Neural cell (in vitro differentiated cells): Measurements from ENCODE around the gene CARD9. TPM values are rescaled to one million over a fixed set of nuclear protein-coding genes. Genes with fewer than 3 reads are reported as not detected.

ENCODE experiments used
- H2AFZ ChIP-seq: fragments of 200-600, 300-800 bp; sonication (generic), shearing (Covaris generic); 2 replicates; pipeline ENCODE4 v1.6.0; 2014; ENCODE audit warnings: low read depth, mild to moderate bottlenecking, antibody characterized with exemption, low read length, moderate library complexity
- H3F3A ChIP-seq: fragments of 200-600 bp; shearing (Covaris generic); 2 replicates; pipeline ENCODE4 v1.6.1; 2016; ENCODE audit warnings: mild to moderate bottlenecking, moderate library complexity, mixed read lengths, antibody characterized with exemption, low read length; ENCODE audit not compliant: insufficient read depth, poor library complexity, severe bottlenecking
- H3K27ac ChIP-seq: fragments of 200-600, 300-800 bp; sonication (generic), shearing (Covaris generic); 2 replicates; pipeline ENCODE4 v1.5.1; 2014; ENCODE audit warnings: mild to moderate bottlenecking, low read length, moderate library complexity
- H3K27me3 ChIP-seq: fragments of 300-800, 200-600 bp; sonication (generic), shearing (Covaris generic); 2 replicates; pipeline ENCODE4 v1.6.0; 2014; ENCODE audit warnings: mild to moderate bottlenecking, low read depth, low read length, moderate library complexity; ENCODE audit not compliant: insufficient read depth
- H3K36me3 ChIP-seq: fragments of 300-800, 200-600 bp; sonication (generic), shearing (Covaris generic); 2 replicates; pipeline ENCODE4 v1.5.1; 2014; ENCODE audit warnings: mild to moderate bottlenecking, antibody characterized with exemption, low read length, moderate library complexity; ENCODE audit not compliant: insufficient read depth
- H3K4me2 ChIP-seq: fragments of 300-800, 200-600 bp; sonication (generic), shearing (Covaris generic); 2 replicates; pipeline ENCODE4 v1.6.0; 2014; ENCODE audit warnings: mild to moderate bottlenecking, low read length
- H3K4me3 ChIP-seq: fragments of 300-800, 200-600 bp; sonication (generic), shearing (Covaris generic); 2 replicates; pipeline ENCODE4 v1.5.1; 2014; ENCODE audit warnings: mild to moderate bottlenecking, low read length, moderate library complexity
- H3K79me2 ChIP-seq: fragments of 200-600 bp; shearing (Covaris generic); replicated peaks from 2 replicates; pipeline ENCODE4 v1.6.0; 2014; ENCODE audit warnings: mild to moderate bottlenecking, low read length, moderate library complexity; ENCODE audit not compliant: insufficient read depth
- H3K9ac ChIP-seq: fragments of 300-800, 200-600 bp; sonication (generic), shearing (Covaris generic); 2 replicates; pipeline ENCODE4 v1.6.1; 2016; ENCODE audit warnings: mild to moderate bottlenecking, low read length, mixed read lengths
- H3K9me2 ChIP-seq: fragments of 200-600 bp; shearing (Covaris generic); 2 replicates; pipeline ENCODE4 v1.6.1; 2016; ENCODE audit warnings: mild to moderate bottlenecking, low read length, mixed read lengths; ENCODE audit not compliant: insufficient read depth
- H3K9me3 ChIP-seq: fragments of 200-600, 300-800 bp; sonication (generic), shearing (Covaris generic); 2 replicates; pipeline ENCODE4 v1.6.1; 2016; ENCODE audit warnings: mild to moderate bottlenecking, mixed run types, low read length, moderate library complexity, mixed read lengths
- H4K20me1 ChIP-seq: fragments of 200-600 bp; shearing (Covaris generic); 2 replicates; pipeline ENCODE4 v1.6.1; 2016; ENCODE audit warnings: mild to moderate bottlenecking, mixed run types; ENCODE audit not compliant: insufficient read depth
- CTCF ChIP-seq: fragments of 450-650 bp; IDR thresholded peaks from 2 replicates; pipeline ENCODE4 v1.5.1; 2014; ENCODE audit warnings: antibody characterized with exemption, mild to moderate bottlenecking, moderate library complexity; ENCODE audit not compliant: poor library complexity, severe bottlenecking
- EP300 ChIP-seq: fragments of 450-650 bp; conservative IDR thresholded peaks from 2 replicates; pipeline ENCODE4 v1.6.1; 2014; ENCODE audit warnings: antibody characterized with exemption, mild to moderate bottlenecking, moderate library complexity; ENCODE audit not compliant: poor library complexity, severe bottlenecking
- EZH2 ChIP-seq: fragments of 200-600, 300-800 bp; shearing (Covaris generic), sonication (generic); IDR thresholded peaks from 2 replicates; pipeline ENCODE4 v1.6.1; 2014; ENCODE audit warnings: antibody characterized with exemption, low read length, borderline replicate concordance, mild to moderate bottlenecking; ENCODE audit not compliant: insufficient read depth, poor library complexity, severe bottlenecking
- MXI1 ChIP-seq: fragments of 450-650 bp; conservative IDR thresholded peaks from 2 replicates; pipeline ENCODE4 v1.6.1; 2014; ENCODE audit warnings: antibody characterized with exemption, mild to moderate bottlenecking; ENCODE audit not compliant: poor library complexity, severe bottlenecking
- POLR2AphosphoS5 ChIP-seq: IDR thresholded peaks from 2 replicates; pipeline ENCODE4 v1.6.1; 2012
- RAD21 ChIP-seq: fragments of 450-650 bp; conservative IDR thresholded peaks from 2 replicates; pipeline ENCODE4 v1.6.1; 2014; ENCODE audit warnings: antibody characterized with exemption, mild to moderate bottlenecking, moderate library complexity
- REST ChIP-seq: IDR thresholded peaks from 2 replicates; pipeline ENCODE4 v1.6.1; 2012; ENCODE audit warnings: borderline replicate concordance
- SMC3 ChIP-seq: fragments of 450-650 bp; conservative IDR thresholded peaks from 2 replicates; pipeline ENCODE4 v1.6.1; 2014; ENCODE audit warnings: antibody characterized with exemption, mild to moderate bottlenecking, moderate library complexity; ENCODE audit not compliant: poor library complexity
- TAF1 ChIP-seq: IDR thresholded peaks from 2 replicates; pipeline ENCODE4 v1.6.1; 2012; ENCODE audit warnings: low read depth
- polyA plus RNA-seq: library from polyadenylated mRNA; depleted of rRNA; stranded (reverse); fragments of >200 nt; gene quantifications from 2 replicates; pipeline ENCODE4 v1.2.3, GENCODE V29; 2014

Gene CARD9
- polyA plus RNA-seq, 1 donor from 2014 or later = 0.77 TPM

GRCh38 chr9:136351252-136351800 lies 22.1 kb downstream of the CARD9 start:
- Histone ChIP-seq H4K20me1 (no peaks in the 10 kb centered on the region), H3F3A (no peaks in the 10 kb centered on the region), H3K9me2 (no peaks in the 10 kb centered on the region), H3K4me3 (no peak overlapping the region), H3K36me3 (no peaks in the 10 kb centered on the region), H2AFZ (no peak overlapping the region), H3K9ac (no peak overlapping the region), H3K27me3 (no peaks in the 10 kb centered on the region), H3K9me3 (no peaks in the 10 kb centered on the region), H3K79me2 (no peaks in the 10 kb centered on the region), H3K4me2 (no peak overlapping the region), H3K27ac (no peak overlapping the region)
- TF ChIP-seq POLR2AphosphoS5 (peak; percentile 11), EP300 (no peak), RAD21 (no peak), TAF1 (no peak), MXI1 (no peak), CTCF (no peak), REST (no peak)

GRCh38 chr9:136349546-136349945 lies 23.9 kb downstream of the CARD9 start:
- H3K36me3 ChIP-seq = no peaks in the 10 kb centered on the region
- TF ChIP-seq EP300 (no peak), SMC3 (no peak), CTCF (no peak), TAF1 (no peak), RAD21 (no peak), REST (no peak), EZH2 (no peak), MXI1 (no peak), POLR2AphosphoS5 (no peak)
- no peak overlapping the region for H3K4me2 ChIP-seq
- no peaks in the 10 kb centered on the region for H3F3A ChIP-seq
- no peaks in the 10 kb centered on the region for H4K20me1 ChIP-seq
- H3K9me3 ChIP-seq = no peaks in the 10 kb centered on the region
- no peak overlapping the region for H3K9ac ChIP-seq
- H3K4me3 ChIP-seq = no peak overlapping the region
- no peaks in the 10 kb centered on the region for H3K79me2 ChIP-seq
- no peak overlapping the region for H3K27ac ChIP-seq
- H3K27me3 ChIP-seq = no peaks in the 10 kb centered on the region
- H3K9me2 ChIP-seq = no peaks in the 10 kb centered on the region
- no peak overlapping the region for H2AFZ ChIP-seq
